Measurements from ENCODE around the gene DCTD. TPM values are rescaled to one million over a fixed set of nuclear protein-coding genes. Genes with fewer than 3 reads are reported as not detected.

DCTD gene
- total and polyA plus RNA-seq, 2 experiments from 2014 or later: 39.3 to 40.3 TPM

- no peak overlapping the region for H3K27ac ChIP-seq (ENCODE audit: low read depth)
- Mint-ChIP-seq H3K9me3 (no peaks in the 10 kb centered on the region; the same call in 2 of the 3 replicates), H3K27me3 (ENCODE audit: insufficient read depth, low read depth, poor library complexity) (peaks cover 7% of the 10 kb centered on the region), H3K36me3 (ENCODE audit: low read depth) (no peaks in the 10 kb centered on the region; the same call in 2 of the 3 replicates), H3K4me1 (no peaks in the 10 kb centered on the region), H3K4me3 (no peak overlapping the region), H3K27ac (no peak overlapping the region)
- H3F3A ChIP-seq (replicated peaks; ENCODE audit: low read depth): no peaks in the 10 kb centered on the region
- H3K9me2 ChIP-seq (ENCODE audit: insufficient read depth): 0 out of 2 replicates have a peak, but pooled peaks cover 8% of the 10 kb centered on the region
- H2AFZ ChIP-seq: no peak overlapping the region
- DNase-seq (ENCODE audit: low spot score) (no peak), ATAC-seq (no peak)
- no peaks in the 10 kb centered on the region for H3K4me1 ChIP-seq (ENCODE audit: insufficient read depth)
- H3K27me3 ChIP-seq (ENCODE audit: insufficient read depth): no peaks in the 10 kb centered on the region
- no peak for TF ChIP-seq CREB1 (CRISPR knock-in tag; IDR thresholded peaks at IDR 0.05; ENCODE audit: low read depth)
- no peaks in the 10 kb centered on the region for H3K36me3 ChIP-seq (ENCODE audit: insufficient read depth)
- H3K4me3 ChIP-seq: no peak overlapping the region
- no peak overlapping the region for H3K4me2 ChIP-seq
- H4K20me1 ChIP-seq (replicated peaks; ENCODE audit: insufficient read depth): no peaks in the 10 kb centered on the region
- H3K79me2 ChIP-seq (replicated peaks; ENCODE audit: insufficient read depth): no peaks in the 10 kb centered on the region
These were observed 42.9 kb downstream of the DCTD start for GRCh38 chr4:182874304-182874751.

- Histone ChIP-seq H3K36me3 (ENCODE audit: insufficient read depth) (no peaks in the 10 kb centered on the region), H3K4me1 (ENCODE audit: insufficient read depth) (no peaks in the 10 kb centered on the region), H3K9me2 (ENCODE audit: insufficient read depth) (0 out of 2 replicates have a peak, but pooled peaks cover 8% of the 10 kb centered on the region), H3K79me2 (replicated peaks; ENCODE audit: insufficient read depth) (no peaks in the 10 kb centered on the region), H2AFZ (no peak overlapping the region), H3F3A (replicated peaks; ENCODE audit: low read depth) (no peaks in the 10 kb centered on the region), H4K20me1 (replicated peaks; ENCODE audit: insufficient read depth) (no peaks in the 10 kb centered on the region), H3K4me2 (no peak overlapping the region), H3K4me3 (no peak overlapping the region), H3K27me3 (ENCODE audit: insufficient read depth) (no peaks in the 10 kb centered on the region), H3K27ac (ENCODE audit: low read depth) (no peak overlapping the region)
- no peak overlapping the region for H3K27ac Mint-ChIP-seq
- no peaks in the 10 kb centered on the region; the same call in 2 of the 3 replicates for H3K36me3 Mint-ChIP-seq (ENCODE audit: low read depth)
- no peaks in the 10 kb centered on the region; the same call in 2 of the 3 replicates for H3K9me3 Mint-ChIP-seq
- H3K4me1 Mint-ChIP-seq: no peaks in the 10 kb centered on the region
- peaks cover 7% of the 10 kb centered on the region for H3K27me3 Mint-ChIP-seq (ENCODE audit: insufficient read depth, low read depth, poor library complexity)
- TF ChIP-seq STAT1 (IDR thresholded peaks at IDR 0.05; ENCODE audit: unreplicated experiment) (no peak), ETS1 (IDR thresholded peaks at IDR 0.05) (no peak), EZH2 (IDR thresholded peaks at IDR 0.05; ENCODE audit: low read depth, unreplicated experiment) (no peak), ZNF114 (CRISPR knock-in tag; IDR thresholded peaks at IDR 0.05) (no peak), CREB1 (CRISPR knock-in tag; IDR thresholded peaks at IDR 0.05; ENCODE audit: low read depth) (no peak), ZNF331 (CRISPR knock-in tag; IDR thresholded peaks at IDR 0.05; ENCODE audit: low read depth) (no peak), NANOG (IDR thresholded peaks at IDR 0.05; ENCODE audit: borderline replicate concordance) (no peak), REST (IDR thresholded peaks at IDR 0.05; ENCODE audit: unreplicated experiment) (no peak), EZH2phosphoT487 (IDR thresholded peaks at IDR 0.05; ENCODE audit: unreplicated experiment) (no peak)
- no peak for ATAC-seq
- no peak for DNase-seq (ENCODE audit: low spot score)
- H3K4me3 Mint-ChIP-seq: no peak overlapping the region
These were observed 43.5 kb downstream of the DCTD start for GRCh38 chr4:182873726-182874125.
